MCF 10A (cell line): ENCODE measurements around the gene SREBF2. TPM values are rescaled to one million over a fixed set of nuclear protein-coding genes. Genes with fewer than 3 reads are reported as not detected.

Source experiments
- BruUV-seq: library from RNA; stranded (reverse); fragments of 400-500 nt; replicated peaks from 2 replicates; lab custom pipeline; 2021; lab: Mats Ljungman, UMichigan
- CTCF ChIA-PET: fragments of 300-600 bp; sonication (Branson Sonifier 250); formaldehyde crosslinking; extraction: SDS; loops from one replicate; lab custom pipeline; 2021; ENCODE audit warnings: antibody characterized with exemption, inconsistent platforms; lab: Yijun Ruan, JAX
- POLR2A ChIA-PET: fragments of 300-600, 350-650 bp; sonication (Branson Sonifier 250); formaldehyde crosslinking; extraction: SDS; loops from one replicate; lab custom pipeline; 2020; ENCODE audit warnings: antibody characterized with exemption, inconsistent platforms; lab: Yijun Ruan, JAX
- DNase-seq: peaks from one replicate; pipeline ENCODE4 v3.0.0-alpha.2; 2018; ENCODE audit not compliant: unreplicated experiment
- H3K27ac Mint-ChIP-seq: one replicate; pipeline ENCODE4 v1.8.0; 2022; ENCODE audit warnings: mild to moderate bottlenecking, low read depth, mixed read lengths; ENCODE audit not compliant: unreplicated experiment
- H3K27me3 Mint-ChIP-seq: one replicate; pipeline ENCODE4 v1.8.0; 2022; ENCODE audit warnings: mixed read lengths; ENCODE audit not compliant: insufficient read depth, unreplicated experiment
- H3K36me3 Mint-ChIP-seq: one replicate; pipeline ENCODE4 v1.8.0; 2022; ENCODE audit warnings: mild to moderate bottlenecking, moderate library complexity, mixed read lengths; ENCODE audit not compliant: insufficient read depth, unreplicated experiment
- H3K4me1 Mint-ChIP-seq: one replicate; pipeline ENCODE4 v1.8.0; 2022; ENCODE audit warnings: mixed read lengths; ENCODE audit not compliant: insufficient read depth, unreplicated experiment
- H3K4me3 Mint-ChIP-seq: one replicate; pipeline ENCODE4 v1.8.0; 2022; ENCODE audit warnings: mild to moderate bottlenecking, moderate library complexity, mixed read lengths; ENCODE audit not compliant: unreplicated experiment
- H3K9me3 Mint-ChIP-seq: one replicate; pipeline ENCODE4 v1.8.0; 2022; ENCODE audit warnings: mixed read lengths; ENCODE audit not compliant: unreplicated experiment
- CTCF ChIP-seq: fragments of 200-600 bp; IDR thresholded peaks from one replicate; pipeline ENCODE4 v1.8.0; 2022; ENCODE audit warnings: antibody characterized with exemption, mild to moderate bottlenecking; ENCODE audit not compliant: unreplicated experiment
- intact Hi-C: fragments of 100-400 bp; cut with micrococcal nuclease; formaldehyde crosslinking; loops from 2 replicates; pipeline ENCODE4 v1.14.1; 2022
- total RNA-seq: library from RNA; stranded (reverse); gene quantifications from 2 replicates; pipeline ENCODE4 v1.2.3, GENCODE V29; 2022

Gene SREBF2
- total RNA-seq, 1 experiment from 2014 or later, result 104 TPM

- H3K36me3 Mint-ChIP-seq, result no peaks in the 10 kb centered on the region
- H3K27me3 Mint-ChIP-seq, result no peaks in the 10 kb centered on the region
- intact Hi-C loops, result no loop called here
- CTCF ChIA-PET, result no interaction called here
- no peaks in the 10 kb centered on the region for H3K9me3 Mint-ChIP-seq
- H3K27ac Mint-ChIP-seq, result no peak overlapping the region
- no peak for DNase-seq
- H3K4me1 Mint-ChIP-seq, result no peaks in the 10 kb centered on the region
- no peak overlapping the region for H3K4me3 Mint-ChIP-seq
- TF ChIP-seq CTCF, result no peak
- BruUV-seq, result no TSS peak
- POLR2A ChIA-PET, result no interaction called here
Measured at GRCh38 chr22:41816241-41816640, 16.7 kb upstream of the SREBF2 start.

- H3K36me3 Mint-ChIP-seq, result no peaks in the 10 kb centered on the region
Measured at GRCh38 chr22:41816871-41817270, 16.0 kb upstream of the SREBF2 start.

GRCh38 chr22:41818011-41818410 is 14.9 kb upstream of the SREBF2 start:
- no peak for TF ChIP-seq CTCF
- no TSS peak for BruUV-seq
- POLR2A ChIA-PET, result interaction anchor here (0.7 kb wide), 1 partner anchor 129 kb away, joined by 3 read pairs; the partner anchor contains the start of gene CENPM

More at GRCh38 chr22:41816871-41817270, 16.0 kb upstream of the SREBF2 start:
- DNase-seq, result no peak
- POLR2A ChIA-PET, result no interaction called here
- H3K9me3 Mint-ChIP-seq, result no peaks in the 10 kb centered on the region
- H3K4me1 Mint-ChIP-seq, result no peaks in the 10 kb centered on the region
- intact Hi-C loops, result no loop called here
- no peaks in the 10 kb centered on the region for H3K27me3 Mint-ChIP-seq
- CTCF ChIA-PET, result no interaction called here
- BruUV-seq, result no TSS peak
- H3K4me3 Mint-ChIP-seq, result no peak overlapping the region
- no peak for TF ChIP-seq CTCF
- H3K27ac Mint-ChIP-seq, result no peak overlapping the region

GRCh38 chr22:41818596-41818995 is 14.3 kb upstream of the SREBF2 start:
- TF ChIP-seq CTCF, result no peak
- ChIA-PET POLR2A (interaction anchor here (0.6 kb wide), 1 partner anchor 534 kb away, joined by 6 read pairs; no protein-coding TSS in a partner anchor), CTCF (interaction anchor here (1.0 to 1.1 kb wide), 2 partner anchors 123 to 634 kb away, joined by 4 read pairs; no protein-coding TSS in a partner anchor)
- Mint-ChIP-seq H3K27me3 (no peaks in the 10 kb centered on the region), H3K27ac (no peak overlapping the region), H3K9me3 (no peaks in the 10 kb centered on the region), H3K4me1 (no peaks in the 10 kb centered on the region), H3K36me3 (no peaks in the 10 kb centered on the region), H3K4me3 (no peak overlapping the region)
- no peak for DNase-seq
- BruUV-seq, result no TSS peak
- intact Hi-C loops, result no loop called here

More at GRCh38 chr22:41818011-41818410, 14.9 kb upstream of the SREBF2 start:
- Mint-ChIP-seq H3K27ac (no peak overlapping the region), H3K27me3 (no peaks in the 10 kb centered on the region), H3K36me3 (no peaks in the 10 kb centered on the region), H3K4me3 (no peak overlapping the region), H3K4me1 (no peaks in the 10 kb centered on the region), H3K9me3 (no peaks in the 10 kb centered on the region)
- DNase-seq, result no peak
- CTCF ChIA-PET, result interaction anchor here (0.6 to 1.1 kb wide), 3 partner anchors 123 to 682 kb away, joined by 4 to 5 read pairs (median 4); no protein-coding TSS in a partner anchor
- intact Hi-C loops, result no loop called here
